Loucy (cell line): ENCODE data around the gene BABAM2.

Experiments
- H2AFZ ChIP-seq: fragments of 200-600 bp; sonication (generic); 2 replicates; pipeline ENCODE4 v1.6.0; 2016; ENCODE audit warnings: antibody characterized with exemption, mild to moderate bottlenecking, low read length, moderate library complexity
- H3F3A ChIP-seq: fragments of 200-600 bp; 2 replicates; pipeline ENCODE4 v1.6.0; 2016; ENCODE audit warnings: antibody characterized with exemption, low read depth, mild to moderate bottlenecking
- H3K27me3 ChIP-seq: fragments of 200-600 bp; sonication (generic); 2 replicates; pipeline ENCODE4 v1.6.1; 2014; ENCODE audit warnings: low read length, mild to moderate bottlenecking; ENCODE audit not compliant: insufficient read depth, poor library complexity, severe bottlenecking
- H3K36me3 ChIP-seq: fragments of 200-600 bp; sonication (generic); 2 replicates; pipeline ENCODE4 v1.6.1; 2016; ENCODE audit warnings: low read length; ENCODE audit not compliant: insufficient read depth
- H3K4me1 ChIP-seq: fragments of 200-600 bp; sonication (generic); 2 replicates; pipeline ENCODE4 v1.5.1; 2014; ENCODE audit warnings: low read length, mild to moderate bottlenecking; ENCODE audit not compliant: insufficient read depth, poor library complexity, severe bottlenecking
- H3K4me2 ChIP-seq: fragments of 200-600 bp; sonication (generic); 2 replicates; pipeline ENCODE4 v1.6.0; 2014; ENCODE audit warnings: antibody characterized with exemption, low read length, low read depth, mild to moderate bottlenecking; ENCODE audit not compliant: poor library complexity, severe bottlenecking
- H3K4me3 ChIP-seq: fragments of 200-600 bp; sonication (generic); 2 replicates; pipeline ENCODE4 v1.5.1; 2014; ENCODE audit warnings: low read length, mild to moderate bottlenecking, mixed read lengths; ENCODE audit not compliant: poor library complexity, severe bottlenecking
- H3K79me2 ChIP-seq: fragments of 200-600 bp; sonication (generic); 2 replicates; pipeline ENCODE4 v1.6.1; 2014; ENCODE audit warnings: low read length; ENCODE audit not compliant: insufficient read depth
- H3K9ac ChIP-seq: fragments of 200-600 bp; sonication (generic); 2 replicates; pipeline ENCODE4 v1.6.0; 2014; ENCODE audit warnings: mild to moderate bottlenecking, low read depth, low read length, moderate library complexity; ENCODE audit not compliant: poor library complexity, severe bottlenecking
- H3K9me2 ChIP-seq: fragments of 200-600 bp; sonication (generic); replicated peaks from 2 replicates; pipeline ENCODE4 v1.6.1; 2016; ENCODE audit warnings: low read depth, low read length, mixed read lengths
- H3K9me3 ChIP-seq: fragments of 200-600 bp; sonication (generic); 2 replicates; pipeline ENCODE4 v1.6.1; 2014; ENCODE audit warnings: mild to moderate bottlenecking, antibody characterized with exemption, low read length, low read depth; ENCODE audit not compliant: insufficient read depth
- H4K20me1 ChIP-seq: fragments of 200-600 bp; sonication (generic); 2 replicates; pipeline ENCODE4 v1.6.0; 2014; ENCODE audit warnings: antibody characterized with exemption, low read length, mild to moderate bottlenecking; ENCODE audit not compliant: insufficient read depth, poor library complexity, severe bottlenecking
- CTCF ChIP-seq: fragments of 200-600 bp; sonication (generic); conservative IDR thresholded peaks from 2 replicates; pipeline ENCODE4 v1.5.1; 2014; ENCODE audit warnings: mild to moderate bottlenecking, antibody characterized with exemption, low read length
- EZH2phosphoT487 ChIP-seq: fragments of 200-600 bp; IDR thresholded peaks from 2 replicates; pipeline ENCODE4 v1.6.1; 2018; ENCODE audit warnings: antibody characterized with exemption, mild to moderate bottlenecking, moderate library complexity, borderline replicate concordance

BABAM2 gene

GRCh38 chr2:27956888-27957287 is 66.4 kb downstream of the BABAM2 start:
- Histone ChIP-seq H3K4me1 (peaks cover 85% of the 10 kb centered on the region), H3K79me2 (peaks cover 34% of the 10 kb centered on the region), H3K9me3 (0 out of 2 replicates have a peak, but pooled peaks cover 5% of the 10 kb centered on the region), H3K36me3 (no peaks in the 10 kb centered on the region), H3K27me3 (no peaks in the 10 kb centered on the region), H3K9ac (peak overlapping the region; percentile 75), H3F3A (peaks cover 26% of the 10 kb centered on the region), H3K9me2 (no peaks in the 10 kb centered on the region), H3K4me3 (no peak overlapping the region), H4K20me1 (no peaks in the 10 kb centered on the region), H3K4me2 (peak overlapping the region; percentile 77), H2AFZ (no peak overlapping the region)
- no peak for TF ChIP-seq CTCF
- TF ChIP-seq EZH2phosphoT487: no peak

GRCh38 chr2:27958711-27959378 is 68.3 kb downstream of the BABAM2 start:
- Histone ChIP-seq H3K9me2 (no peaks in the 10 kb centered on the region), H3K27me3 (no peaks in the 10 kb centered on the region), H3K9me3 (no peaks in the 10 kb centered on the region), H3K4me1 (peaks cover 80% of the 10 kb centered on the region), H3K9ac (peak overlapping the region; percentile 55), H3K36me3 (no peaks in the 10 kb centered on the region), H3K79me2 (peaks cover 18% of the 10 kb centered on the region), H2AFZ (no peak overlapping the region), H3K4me2 (peak overlapping the region; percentile 62), H3K4me3 (no peak overlapping the region), H4K20me1 (no peaks in the 10 kb centered on the region), H3F3A (peaks cover 26% of the 10 kb centered on the region)
- TF ChIP-seq EZH2phosphoT487 (no peak), CTCF (no peak)

GRCh38 chr2:27959496-27959895 is 69.0 kb downstream of the BABAM2 start:
- H3K4me1 ChIP-seq: peaks cover 73% of the 10 kb centered on the region
- H3K79me2 ChIP-seq: peaks cover 18% of the 10 kb centered on the region
- no peak overlapping the region for H3K4me3 ChIP-seq
- peaks cover 22% of the 10 kb centered on the region for H3F3A ChIP-seq
- H2AFZ ChIP-seq: no peak overlapping the region
- no peaks in the 10 kb centered on the region for H3K36me3 ChIP-seq
- peak overlapping the region; percentile 62 for H3K4me2 ChIP-seq
- no peaks in the 10 kb centered on the region for H3K27me3 ChIP-seq
- TF ChIP-seq EZH2phosphoT487 (no peak), CTCF (no peak)
- H3K9ac ChIP-seq: peak overlapping the region; percentile 55
- H3K9me2 ChIP-seq: no peaks in the 10 kb centered on the region
- H4K20me1 ChIP-seq: no peaks in the 10 kb centered on the region
- no peaks in the 10 kb centered on the region for H3K9me3 ChIP-seq
